NCI-H1092 (cell line): ENCODE data around the gene FGF21.
"Not testable (repeated sequence)": the region's sequence is repeated elsewhere in the genome, so short reads cannot be mapped to it uniquely, and the experiment has no call there.

ENCODE experiments used
- DNase-seq: peaks from one replicate; lab custom pipeline; 2025; lab: John Stamatoyannopoulos, UW

Gene FGF21

DNA sequence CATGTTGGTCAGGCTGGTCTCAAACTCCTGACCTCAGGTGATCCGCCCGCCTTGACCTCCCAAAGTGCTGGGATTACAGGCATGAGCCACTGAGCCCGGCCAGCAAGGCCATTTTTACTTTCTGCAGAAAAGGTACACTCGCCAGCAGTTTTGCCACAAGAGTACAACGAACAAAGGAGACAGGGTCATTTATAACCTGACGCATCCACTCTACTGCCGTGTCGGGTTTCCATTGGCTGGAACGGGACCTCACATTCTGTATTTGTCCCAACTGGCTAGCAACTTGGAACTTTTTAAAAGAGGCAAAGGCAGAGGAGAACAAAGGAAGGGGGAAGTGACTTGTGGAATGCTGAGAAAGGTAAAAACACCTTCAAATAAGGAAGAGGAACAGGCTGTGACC lies 32.0 kb downstream of the FGF21 start:
- DNase-seq, result not testable (repeated sequence)

DNA sequence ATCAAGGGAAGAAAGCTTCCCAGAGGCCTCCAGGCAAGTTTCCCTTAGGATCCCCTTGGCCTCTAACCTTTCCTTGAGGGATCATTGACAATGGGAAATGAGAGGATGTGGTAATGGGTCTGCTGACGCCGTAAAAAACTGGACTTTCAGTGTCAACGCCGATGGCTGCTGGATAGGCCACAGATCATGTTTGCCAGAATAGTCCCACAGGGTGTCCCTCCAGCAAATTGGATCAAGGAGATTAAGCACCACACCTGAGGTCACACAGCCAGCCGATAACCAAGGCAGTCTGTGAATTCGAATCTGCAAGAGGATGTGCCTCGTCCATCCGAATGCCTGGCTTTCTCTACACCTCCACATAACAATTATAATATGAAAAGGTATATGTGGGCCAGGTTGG lies 37.9 kb downstream of the FGF21 start:
- DNase-seq, result no peak

DNA sequence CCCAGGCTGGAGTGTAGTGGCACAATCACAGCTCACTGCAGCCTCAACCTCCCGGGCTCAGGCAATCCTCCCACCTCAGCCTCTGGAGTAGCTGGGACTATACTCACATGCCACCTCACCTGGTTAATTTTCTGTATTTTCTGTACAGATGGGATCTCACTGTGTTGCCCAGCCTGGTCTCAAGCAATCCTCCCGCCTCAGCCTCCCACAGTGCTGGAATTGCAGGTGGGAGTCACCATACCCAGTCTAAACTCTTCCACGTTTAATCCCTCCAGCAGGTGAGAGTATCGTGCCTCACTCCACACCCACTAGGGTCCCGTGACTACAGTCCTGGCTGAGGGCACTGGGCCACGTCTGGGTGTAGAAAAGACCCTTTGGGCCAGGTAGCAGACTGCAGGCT lies 39.0 kb downstream of the FGF21 start:
- DNase-seq, result no peak

DNA sequence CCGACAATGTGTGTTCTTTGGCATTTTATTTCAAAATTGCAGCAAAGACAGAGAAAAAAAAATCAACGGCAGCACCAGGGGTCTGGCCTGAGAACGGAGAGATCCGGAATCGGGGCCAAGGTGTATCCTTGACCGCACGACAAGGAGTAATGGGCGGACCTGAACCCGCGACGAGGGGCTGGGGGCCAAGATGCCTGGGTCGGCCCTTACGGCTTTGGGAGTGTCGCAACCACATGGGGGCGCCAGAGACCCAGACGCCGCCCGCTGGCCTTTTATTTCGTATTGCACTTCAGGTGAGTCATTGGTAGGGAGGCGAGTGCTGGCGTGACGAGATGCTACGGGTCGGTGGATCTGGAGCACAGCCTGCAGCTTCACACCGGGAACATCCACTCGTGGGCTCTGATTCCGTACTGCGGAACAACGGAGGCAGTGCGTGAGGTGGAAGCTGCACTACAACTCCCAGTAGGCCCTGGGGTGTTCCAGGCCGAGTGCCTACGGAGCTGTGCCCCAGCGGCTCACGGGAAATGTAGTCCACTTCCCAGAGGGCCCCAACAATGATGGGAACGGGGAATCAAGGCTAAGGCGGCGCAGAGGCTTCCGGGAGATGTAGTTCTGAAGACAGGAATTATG lies 39.8 kb downstream of the FGF21 start:
- peak; percentile 80 for DNase-seq

GRCh38 chr19:48795685-48796070 lies 40.4 kb downstream of the FGF21 start:
- no peak for DNase-seq

DNA sequence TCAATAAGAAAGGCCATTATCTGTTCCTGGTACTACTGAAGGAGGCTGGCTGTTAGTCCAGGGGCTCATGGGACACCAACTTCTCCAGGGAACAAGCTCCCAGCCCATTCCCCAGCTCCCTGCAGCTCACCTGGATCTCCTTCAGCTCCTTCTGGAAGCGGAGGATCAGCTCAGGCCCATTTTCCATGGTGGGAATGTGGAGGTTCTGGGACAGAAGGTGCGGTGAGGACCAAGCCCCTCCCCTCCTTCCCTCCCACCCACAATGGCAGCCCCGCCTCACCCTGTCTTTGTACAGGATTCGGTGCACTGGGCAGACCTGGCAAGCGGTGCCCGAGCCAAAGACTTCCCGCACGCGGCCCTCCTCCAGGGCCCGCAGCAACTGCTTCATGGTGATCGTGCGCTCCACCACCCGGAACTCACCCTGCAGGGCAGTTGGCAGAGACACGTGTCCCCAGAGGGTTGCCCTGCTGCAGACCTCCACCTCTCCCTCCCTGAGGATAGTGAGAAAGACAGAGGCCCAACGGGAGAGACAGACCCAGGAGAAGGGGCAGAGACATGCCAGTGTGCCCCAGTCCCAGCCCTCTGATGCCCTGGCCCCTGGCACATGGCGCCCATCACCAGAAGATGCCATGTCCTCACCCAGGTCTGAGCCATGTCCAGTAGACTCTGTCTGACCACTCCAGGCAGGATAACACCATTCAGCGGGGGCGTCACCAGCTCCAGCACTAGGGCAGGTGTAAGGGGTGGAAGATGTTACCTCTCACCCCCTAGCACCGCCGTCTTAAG lies 41.2 kb downstream of the FGF21 start:
- DNase-seq, result no peak

DNA sequence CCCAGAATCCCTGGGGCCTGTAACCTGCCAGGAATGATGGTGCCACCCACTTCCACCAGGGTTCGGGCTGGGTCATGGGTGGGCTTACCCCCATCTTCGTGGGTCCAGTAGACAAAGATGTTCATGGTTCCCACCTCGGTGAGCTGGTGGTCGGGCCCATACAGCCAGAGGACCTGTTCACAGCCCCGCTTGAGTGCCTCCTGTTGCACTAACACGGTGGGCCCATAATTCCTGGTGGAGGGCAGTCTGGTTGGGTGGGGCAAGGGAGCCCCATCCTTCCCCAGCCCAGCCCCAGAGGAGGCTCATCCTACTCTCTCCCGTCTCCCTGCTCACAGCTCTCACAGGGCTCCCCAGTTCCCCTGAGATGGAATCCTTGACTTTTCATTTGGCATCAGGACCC lies 41.8 kb downstream of the FGF21 start:
- no peak for DNase-seq

GRCh38 chr19:48798937-48799336 lies 43.6 kb downstream of the FGF21 start:
- DNase-seq, result no peak

GRCh38 chr19:48799358-48800300 lies 44.3 kb downstream of the FGF21 start:
- DNase-seq, result no peak

DNA sequence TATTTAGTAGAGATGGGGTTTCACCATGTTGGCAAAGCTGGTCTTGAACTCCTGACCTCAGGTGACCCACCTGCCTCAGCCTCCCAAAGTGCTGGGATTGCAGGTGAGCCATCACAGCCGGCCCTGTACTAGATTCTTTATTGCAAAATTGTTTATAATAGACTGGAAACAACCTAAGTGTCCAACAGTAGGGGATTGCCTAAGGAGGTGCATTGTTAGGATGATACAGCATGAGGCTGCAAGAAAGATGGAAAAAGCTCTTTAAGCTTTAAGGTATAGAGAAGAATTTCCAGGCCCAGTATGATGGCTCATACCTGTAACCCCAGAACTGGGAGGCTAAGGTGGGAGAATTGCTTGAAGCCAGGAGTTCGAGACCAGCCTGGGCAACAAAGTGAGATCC lies 47.3 kb downstream of the FGF21 start:
- no peak for DNase-seq

GRCh38 chr19:48804496-48804895 lies 49.2 kb downstream of the FGF21 start:
- no peak for DNase-seq

GRCh38 chr19:48805452-48805851 lies 50.1 kb downstream of the FGF21 start:
- no peak for DNase-seq

DNA sequence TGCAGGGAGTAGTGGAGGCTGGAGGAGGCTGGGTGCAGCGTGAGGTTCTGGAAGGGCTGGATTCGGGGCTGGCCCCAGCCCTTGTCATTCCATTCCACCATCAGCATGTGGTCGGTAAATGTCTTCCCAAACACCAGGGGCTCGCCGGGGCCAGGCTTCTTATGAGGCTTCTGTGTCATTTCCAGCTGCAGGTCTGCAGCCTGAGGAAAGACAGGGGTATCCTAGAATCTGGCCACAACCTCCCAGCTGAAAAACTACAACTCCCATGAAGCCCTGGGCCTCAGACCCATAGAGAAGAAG lies 51.1 kb downstream of the FGF21 start:
- no peak for DNase-seq

GRCh38 chr19:48806818-48807589 lies 51.7 kb downstream of the FGF21 start:
- DNase-seq, result no peak

- no peak for DNase-seq
Measured at GRCh38 chr19:48807590-48808308, 52.4 kb downstream of the FGF21 start.
